NCI-H1092 (cell line): Measurements from ENCODE around the gene SENP1.

Experiments used
- DNase-seq: peaks from one replicate; lab custom pipeline; 2025; lab: John Stamatoyannopoulos, UW

SENP1 gene

DNA sequence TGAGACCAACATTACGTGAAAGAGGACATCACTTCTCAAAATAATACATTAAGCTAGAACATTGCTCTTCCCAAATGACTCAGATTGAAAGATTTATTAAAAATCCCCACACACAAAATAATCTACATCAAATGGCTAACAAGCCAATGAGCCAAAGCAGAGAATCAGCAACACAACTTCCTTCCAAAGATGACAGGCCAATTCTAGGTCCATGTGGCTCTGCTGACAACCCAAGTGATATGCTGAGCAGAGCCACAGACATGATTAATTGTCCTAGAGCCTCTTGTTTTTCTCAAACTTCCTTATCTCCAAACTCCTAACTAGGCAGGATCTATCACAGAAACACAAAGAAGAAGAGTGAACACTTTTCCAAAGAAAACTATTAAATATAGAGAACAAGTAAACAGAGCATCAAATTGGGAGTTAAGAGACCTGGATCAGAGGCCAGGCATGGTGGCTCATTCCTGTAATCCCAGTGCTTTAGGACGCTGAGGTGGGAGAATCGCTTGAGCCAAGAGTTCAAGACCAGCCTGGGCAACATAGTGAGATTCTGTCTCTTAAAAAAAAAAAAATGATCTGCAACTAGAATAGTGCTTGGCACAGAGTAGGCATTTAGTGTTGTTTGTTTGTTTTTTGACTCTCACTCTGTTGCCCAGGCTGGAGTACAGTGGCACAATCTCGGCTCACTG, 38.5 kb downstream of the SENP1 start:
- no peak for DNase-seq

DNA sequence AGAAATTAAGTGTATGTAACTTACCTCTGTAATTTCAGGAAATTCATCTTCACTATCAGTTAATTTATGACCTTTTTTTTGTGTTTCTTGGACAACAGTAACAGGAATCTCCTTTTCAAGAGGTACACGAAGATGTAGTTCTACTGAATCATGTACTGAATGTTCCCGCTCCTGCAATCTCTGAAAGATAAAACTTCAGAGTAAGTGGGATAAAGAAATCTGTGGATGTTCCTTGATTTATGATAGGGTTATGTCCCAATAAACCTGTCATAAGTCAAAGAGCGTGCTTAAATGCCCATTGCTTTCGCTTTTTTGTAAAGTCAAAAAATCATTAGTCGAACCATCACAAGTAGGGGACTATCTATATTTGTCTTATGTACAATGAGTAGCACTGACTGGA, 40.8 kb downstream of the SENP1 start:
- no peak for DNase-seq

DNA sequence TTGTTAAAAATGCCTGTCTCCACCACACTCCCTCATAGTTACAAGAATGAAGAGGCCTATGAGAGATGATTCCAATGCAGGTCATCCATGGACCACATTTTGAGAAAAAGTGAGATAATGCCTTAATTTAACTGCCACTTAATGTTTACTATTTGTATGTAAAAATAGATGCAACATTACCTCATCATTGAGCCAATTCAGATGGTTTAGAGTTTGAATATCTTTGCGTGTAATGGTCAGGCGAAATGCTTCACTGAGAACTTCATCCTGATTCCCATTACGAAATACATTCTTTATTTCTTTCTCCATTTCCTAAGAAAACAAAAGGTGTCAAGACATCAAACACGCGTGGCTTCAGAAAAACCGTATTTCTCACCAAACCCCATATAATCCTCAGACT, 42.3 kb downstream of the SENP1 start:
- no peak for DNase-seq

DNA sequence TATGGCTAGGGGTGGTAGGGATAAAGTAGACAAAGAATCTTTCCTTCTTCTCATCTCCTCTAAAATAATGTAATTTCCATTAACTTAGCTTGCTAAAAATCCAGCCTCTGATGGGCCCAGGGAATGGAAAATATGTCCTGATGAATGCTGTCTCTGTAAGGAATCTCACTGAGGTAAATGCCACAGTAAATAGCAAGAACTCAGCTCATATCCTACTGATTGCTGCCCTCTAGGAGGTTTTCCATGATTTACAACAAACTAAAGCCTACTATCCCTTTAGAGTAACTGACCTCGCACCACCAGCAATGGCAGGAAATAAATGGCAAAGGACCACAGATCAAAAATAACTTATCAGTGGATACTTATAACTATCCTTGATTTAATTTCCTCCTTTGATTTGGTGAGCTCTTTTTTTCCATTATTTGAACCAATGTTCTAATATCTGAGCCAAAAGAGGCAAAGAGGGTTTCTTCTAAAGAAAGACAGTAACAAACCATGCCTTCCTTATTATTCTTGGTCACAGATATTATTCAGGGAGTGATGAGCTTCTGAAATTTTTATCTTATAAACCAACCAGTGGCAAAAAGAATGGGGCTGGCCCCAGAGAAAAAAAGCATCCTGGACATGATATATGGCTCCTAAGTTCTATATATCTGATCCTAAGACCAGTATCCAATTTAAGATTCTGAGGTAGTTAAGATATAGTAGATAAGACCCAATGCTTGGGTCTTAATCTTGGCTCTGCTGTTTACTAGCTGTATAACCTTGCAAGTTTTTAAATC, 43.8 kb downstream of the SENP1 start:
- DNase-seq, result no peak

DNA sequence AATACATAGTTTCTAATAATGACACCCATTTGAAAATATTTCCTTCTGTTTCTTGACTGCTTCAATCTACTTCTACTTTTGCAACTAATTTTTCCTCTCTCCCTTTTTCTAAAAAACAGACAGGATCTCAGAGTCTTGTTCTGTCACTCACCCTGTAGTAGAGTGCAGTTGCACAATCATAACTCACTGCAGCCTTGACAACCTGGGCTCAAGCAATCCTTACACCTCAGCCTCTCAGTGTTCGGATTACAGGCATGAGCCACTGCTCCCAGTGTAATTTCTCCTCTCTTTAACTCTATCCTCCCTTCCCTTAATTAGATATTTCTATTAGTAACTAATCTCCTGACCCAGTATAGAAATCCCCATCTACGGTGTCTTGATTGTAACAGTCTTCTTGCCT, 45.4 kb downstream of the SENP1 start:
- DNase-seq, result no peak

DNA sequence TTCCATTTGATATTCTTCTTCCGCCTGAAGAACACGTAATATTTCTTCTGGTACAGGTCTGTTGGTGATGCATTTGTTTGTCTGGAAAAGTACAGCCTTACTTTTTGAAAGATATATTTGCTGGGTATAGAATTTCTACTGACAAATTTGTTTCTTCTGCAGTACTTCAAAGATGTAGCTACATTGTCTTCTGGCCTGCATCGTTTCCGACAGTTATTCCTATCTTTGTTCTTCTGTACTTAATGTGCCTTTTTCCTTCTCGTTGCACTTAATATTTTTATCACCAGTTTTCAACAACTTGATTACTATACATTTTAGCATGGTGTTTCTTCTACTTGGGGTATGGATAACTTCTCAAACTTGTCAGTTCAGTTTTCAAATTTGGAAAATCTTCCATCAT, 47.1 kb downstream of the SENP1 start:
- no peak for DNase-seq

DNA sequence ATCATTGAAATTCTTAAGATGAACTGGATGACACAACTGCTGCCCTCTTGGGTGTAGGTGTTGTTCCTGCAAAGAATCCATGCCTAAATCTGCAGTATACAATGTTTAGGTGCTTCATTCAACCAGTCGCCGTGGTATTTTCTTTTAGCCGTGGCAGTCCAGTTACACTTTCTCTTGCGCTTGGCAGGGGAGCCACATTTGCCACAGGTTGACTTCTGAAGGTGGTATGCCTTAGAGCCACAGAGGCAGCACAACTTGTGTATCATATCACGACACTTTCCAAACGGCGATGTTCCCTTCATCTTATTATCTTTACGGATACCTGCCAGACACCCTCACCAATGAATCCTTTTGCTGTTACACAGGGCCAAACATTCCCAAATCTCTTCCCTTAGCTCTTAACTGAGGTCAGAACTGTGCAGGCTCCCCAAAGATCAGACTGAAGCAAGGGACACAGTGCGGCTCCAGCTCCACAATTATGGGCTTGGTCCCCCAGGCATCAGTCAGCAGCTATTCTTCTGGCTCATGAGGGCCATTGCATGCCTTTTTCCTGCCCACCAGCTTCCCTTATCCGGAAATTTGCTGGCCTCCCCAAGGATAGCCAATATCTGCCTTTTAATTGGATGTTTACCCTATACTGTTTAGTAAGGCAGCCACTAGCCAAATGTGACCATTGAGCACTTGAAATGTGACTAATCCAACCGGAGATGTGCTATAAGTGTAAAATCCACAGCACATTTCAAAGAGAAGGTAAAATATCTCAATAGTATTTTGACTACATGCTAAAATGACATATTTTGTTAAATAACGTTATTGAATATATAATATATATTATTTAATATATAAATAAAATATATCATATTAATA, 50.7 kb downstream of the SENP1 start:
- DNase-seq, result no peak

DNA sequence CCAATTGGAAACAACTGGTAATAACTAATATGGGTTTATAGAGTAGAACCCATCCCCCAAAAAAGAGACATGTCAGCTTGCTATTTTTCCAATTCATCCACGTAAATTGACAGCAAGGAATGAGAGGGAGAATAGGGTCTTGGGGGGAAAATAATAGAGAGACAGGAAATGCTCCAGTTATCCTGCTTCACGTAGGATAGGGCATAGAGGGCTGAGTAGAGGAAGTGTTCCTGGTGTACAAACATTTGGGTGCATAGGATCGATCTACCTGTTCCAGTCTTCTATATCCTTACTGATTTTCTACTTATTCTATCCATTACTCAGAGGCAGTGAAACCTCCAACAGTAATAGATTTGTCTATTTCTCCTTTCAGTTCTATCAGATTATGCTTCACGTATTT, 52.0 kb downstream of the SENP1 start:
- DNase-seq, result no peak

DNA sequence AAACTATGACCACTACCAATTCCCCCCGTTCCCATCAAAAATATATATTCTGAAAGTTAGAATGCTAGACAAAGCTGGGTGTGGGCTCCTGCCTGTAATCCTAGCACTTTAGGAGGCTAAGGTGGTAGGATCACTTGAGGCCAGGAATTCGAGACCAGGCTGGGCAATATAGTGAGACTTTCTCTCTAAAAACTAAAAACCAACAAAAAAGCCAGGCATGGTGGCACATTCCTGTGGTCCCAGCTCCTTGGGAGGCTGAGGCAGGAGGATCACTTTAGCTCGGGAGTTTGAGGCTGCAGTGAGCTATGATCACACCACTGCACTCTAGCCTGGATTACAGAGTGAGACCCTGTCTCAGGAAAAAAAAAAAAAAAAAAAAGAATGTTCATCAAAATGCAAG, 52.8 kb downstream of the SENP1 start:
- no peak for DNase-seq

DNA sequence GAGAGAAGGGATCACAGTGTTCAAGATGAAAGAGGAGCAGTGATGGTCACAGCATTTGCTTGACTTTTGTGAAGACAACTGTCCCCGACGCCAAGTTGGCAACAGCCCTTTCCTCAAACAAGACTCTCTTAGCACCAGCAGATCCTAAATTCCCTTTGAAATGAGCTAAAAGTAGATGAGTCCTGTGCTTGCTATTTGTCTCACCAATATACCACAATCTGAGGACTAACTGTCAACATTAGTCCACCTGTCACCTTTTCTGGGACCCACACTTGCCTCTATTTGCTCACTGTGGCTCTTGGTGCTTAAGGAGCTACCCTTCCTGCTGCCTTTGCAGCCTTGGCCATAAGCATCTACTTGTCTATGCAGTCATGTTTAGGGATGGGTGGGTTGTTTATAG, 54.2 kb downstream of the SENP1 start:
- DNase-seq, result no peak

DNA sequence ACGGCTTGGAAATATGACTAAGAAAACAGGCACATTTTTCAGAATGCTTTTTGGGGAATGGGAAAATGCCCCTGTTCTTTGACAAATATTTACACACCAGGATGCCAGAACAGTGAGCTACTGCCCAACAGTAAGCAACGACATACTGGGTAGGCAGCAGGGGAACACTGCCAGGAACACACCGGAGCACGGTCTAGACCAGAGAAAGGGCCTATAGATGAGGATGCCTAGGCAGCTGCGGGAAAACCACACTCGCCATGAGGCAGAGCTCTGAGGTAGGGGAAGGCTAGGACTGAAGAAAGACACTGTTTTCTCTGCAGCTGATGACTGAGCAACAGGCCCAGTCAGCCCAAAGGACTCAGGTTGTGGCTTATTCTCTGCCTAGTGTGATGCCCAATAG, 55.7 kb downstream of the SENP1 start:
- DNase-seq, result no peak

DNA sequence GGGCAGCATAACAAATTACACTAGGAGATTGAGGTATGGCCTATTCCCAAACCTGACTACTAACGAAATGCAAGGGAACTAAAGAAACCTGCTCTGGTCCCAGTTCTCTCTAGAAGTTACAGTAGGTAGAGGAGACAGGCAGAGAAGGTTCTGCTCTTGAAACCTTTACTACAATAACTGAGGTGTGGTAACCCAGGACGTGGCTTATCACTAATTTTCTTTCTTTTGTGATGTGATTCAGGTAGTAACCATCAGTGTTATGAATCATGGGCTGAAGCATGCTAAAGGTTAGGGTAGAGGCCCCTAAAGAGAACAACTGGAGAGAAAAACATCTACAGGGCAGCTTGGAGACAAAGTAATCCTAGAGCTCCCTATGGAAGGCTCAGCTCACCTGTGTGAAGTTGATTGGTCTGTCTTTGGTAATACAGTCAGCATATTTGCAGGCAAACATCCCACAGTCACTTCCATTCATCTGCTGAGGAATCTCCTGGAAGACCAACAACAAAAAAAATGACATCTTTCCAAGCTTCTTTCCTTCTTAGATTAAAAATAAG, 59.8 kb downstream of the SENP1 start:
- no peak for DNase-seq

DNA sequence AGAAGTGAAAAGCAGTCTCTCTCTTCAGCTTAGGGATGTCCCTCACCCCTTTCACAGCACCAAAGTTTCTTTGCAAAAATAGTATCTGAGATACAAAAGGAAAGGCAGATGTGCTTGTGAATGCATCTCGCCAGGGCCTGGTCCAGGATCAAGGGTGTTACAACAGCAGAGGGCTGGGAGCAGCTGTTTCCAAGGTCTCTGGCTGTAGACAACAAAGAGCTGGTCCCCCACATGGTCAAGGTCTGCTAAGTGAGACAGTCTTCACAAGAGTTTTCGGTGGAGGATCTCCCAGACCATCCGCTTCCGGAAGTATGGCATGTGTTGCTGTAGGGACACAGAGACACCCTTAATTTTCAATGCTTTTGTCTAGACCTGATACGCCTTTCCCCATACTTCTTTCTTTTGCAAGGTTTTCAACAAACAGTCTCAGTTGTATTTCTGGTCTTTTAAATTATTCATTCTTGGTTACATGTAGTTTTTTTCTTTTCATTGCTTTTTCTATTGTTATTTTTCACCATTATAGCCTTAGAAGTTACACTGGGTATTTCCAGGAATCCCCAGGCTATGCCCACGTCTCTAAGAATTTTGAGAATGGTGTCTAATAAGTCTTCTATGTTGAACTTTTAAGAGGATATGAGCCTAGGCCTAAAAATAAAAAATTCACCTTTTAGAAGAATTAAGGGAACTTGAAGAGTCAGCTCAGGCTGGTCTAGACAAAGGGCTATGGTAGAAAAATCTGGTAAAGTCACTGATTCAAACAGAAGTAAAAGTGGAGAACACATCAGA, 60.6 kb downstream of the SENP1 start:
- no peak for DNase-seq

DNA sequence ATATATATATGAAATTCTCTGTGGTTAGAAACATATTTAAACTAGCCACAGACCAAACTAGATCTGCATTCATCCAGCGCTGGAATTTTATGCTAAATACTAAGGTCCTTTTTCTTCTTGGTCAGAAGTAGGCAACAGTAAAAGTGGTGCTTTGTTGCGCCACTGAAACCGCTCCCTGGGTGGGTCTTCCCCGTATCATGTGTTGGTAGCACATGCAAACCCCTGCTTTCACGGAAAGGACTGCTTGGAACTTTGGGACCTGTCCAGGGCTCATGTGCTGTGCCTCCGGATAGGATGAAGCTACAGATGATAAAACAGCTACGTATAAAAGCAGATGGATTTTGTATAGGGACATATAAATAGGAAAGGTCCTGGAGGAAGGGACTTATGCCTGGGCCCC, 61.5 kb downstream of the SENP1 start:
- no peak for DNase-seq

DNA sequence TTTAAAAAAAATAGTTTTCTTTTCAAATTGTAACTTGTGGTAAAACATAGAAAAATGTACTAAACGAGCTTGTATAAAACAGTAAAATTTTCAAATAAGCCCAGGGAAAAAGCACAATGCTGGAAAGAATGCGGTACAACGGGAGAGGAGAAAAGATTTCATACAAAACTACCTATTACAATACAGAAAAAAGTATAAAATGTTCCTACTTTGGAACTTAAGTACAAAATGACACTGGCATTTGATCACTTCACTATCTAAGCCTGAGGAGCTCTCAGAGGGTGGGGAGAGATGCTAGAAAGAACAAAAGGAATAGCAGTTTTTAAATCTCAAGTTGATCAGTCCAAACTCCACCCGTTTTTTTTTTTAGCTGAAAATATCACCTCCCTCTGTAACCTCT, 62.1 kb downstream of the SENP1 start:
- no peak for DNase-seq

DNA sequence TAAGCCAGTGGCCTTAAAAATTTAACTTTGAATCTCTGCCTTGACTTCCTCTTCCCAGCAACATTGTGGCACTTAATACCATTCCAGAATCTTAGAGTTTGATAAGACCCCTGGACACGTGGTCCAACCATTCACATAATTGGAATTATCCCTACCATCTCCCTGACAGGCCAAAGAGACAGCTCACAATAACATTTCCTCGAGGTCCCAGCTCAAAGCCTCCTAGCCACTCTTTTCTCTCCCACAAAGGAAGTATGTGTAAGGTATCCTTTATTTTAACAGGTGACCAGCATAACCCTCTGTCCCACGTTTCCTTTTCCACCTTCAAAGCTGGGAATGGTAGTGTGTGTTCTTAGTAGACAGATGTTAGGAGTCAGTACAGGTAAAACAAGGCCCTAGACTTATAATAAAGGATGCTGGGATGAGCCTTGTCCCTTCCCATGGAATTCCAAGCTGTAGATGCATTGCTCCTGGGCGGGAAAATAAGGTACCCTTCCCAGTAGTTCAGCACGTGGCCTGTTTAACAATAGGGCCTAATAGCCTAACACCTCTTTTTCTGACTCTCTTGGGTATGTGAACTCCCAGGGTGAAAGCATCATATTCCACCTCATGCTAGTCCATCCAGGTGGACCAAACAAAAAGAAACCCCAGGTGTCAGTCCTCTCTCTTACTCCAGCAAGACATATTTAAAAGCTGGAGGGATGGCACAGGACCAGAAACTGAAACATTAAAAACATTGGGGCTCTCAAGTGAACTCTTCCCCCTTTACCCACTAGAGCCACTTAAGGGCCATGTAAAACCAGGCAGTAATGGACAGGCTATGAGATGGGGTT, 64.1 kb downstream of the SENP1 start:
- no peak for DNase-seq

DNA sequence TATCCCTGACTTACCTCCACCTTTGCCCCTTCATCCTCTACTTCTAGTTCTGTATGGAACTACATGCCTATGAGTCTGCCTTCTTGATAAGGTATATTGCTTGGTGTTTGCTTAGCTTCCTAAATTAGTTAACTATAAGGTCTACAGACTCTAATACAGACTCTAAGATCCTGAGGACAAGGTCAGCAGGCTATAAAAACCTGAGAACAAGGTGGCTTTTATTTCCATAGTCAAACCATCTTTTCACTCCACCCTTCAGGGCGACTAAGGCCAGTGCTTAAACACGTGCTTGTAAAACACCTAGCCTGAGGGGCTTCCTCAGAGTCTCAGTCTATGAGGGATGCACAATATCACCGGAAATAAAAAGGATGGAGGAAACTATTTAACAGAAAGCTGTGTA, 65.5 kb downstream of the SENP1 start:
- no peak for DNase-seq

DNA sequence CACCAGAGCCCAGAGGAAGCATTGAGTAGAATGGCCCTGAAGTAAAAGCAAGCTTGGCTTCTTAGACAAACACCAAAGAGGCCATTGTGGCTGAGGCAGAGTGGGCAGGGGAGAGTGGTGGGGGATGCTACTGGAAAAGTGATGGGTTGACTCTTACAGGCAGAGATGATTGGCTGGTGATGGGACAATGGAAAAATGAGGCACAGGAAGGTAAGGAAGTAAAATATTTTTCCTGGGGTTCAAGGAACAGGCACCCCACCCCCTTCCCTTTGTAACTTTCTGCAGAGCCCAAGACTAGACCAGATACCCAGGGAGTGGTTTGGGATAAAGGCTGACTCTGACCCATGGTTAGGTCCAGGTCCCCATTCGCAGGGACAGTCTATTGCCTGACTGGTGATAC, 66.7 kb downstream of the SENP1 start:
- no peak for DNase-seq

DNA sequence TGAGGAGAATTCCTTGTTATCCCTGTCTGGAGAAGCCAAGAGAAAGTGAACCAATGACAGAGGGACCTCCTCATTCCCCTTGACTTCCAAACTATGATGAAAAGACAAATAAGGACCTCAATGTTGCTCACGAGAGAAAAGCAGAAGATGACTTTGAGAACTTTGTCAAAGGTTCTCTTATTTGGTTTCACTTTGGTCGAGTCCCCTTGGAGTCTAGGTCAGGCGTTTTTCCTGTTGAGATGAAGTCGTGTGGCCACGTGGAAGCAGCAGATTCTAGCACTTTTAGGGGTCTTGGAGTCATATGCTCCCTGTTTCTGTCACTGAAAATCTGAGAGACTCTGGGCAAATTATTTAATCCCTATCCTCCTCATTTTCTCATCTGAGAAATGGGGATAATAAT, 67.8 kb downstream of the SENP1 start:
- DNase-seq, result no peak

DNA sequence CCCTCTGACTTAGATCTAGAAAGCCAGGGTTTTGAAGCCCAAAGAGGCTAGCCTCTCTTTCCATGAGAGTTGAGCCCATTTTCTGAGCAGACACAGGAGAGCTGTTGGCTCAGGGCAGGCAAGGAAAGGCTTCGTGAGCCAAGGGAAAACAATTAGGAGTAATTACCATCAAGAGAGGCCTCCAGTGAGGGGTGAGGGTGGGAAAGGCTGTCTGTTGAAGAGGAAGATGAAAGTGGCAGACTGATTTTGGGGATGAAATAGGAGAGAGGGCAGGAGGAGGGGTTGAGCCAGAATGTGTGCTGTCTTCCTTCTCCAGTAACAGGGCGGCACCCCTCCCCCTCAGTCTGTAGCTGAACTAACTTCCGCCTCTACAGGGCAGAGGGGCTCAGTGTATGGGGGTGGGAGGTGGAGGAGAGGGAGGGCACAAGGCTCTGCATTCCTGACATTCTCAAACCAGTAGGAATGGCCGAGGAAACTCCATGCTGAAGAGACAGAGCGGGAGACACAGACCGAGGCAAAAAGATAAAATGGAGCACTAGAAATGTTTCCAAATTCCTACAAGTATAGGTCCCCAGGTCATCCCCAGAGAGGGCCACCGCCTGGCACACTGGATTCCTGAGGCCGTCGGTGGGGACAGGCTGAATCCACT, 68.5 kb downstream of the SENP1 start:
- DNase-seq, result no peak
